Colonic mucosa (tissue), 4 donors: ENCODE results near the gene OR2V2. TPM values are rescaled to one million over a fixed set of nuclear protein-coding genes. Genes with fewer than 3 reads are reported as not detected.
"Not testable (repeated sequence)": the region's sequence is repeated elsewhere in the genome, so short reads cannot be mapped to it uniquely, and the experiment has no call there.

Experiments used
- DNase-seq: peaks from one replicate; pipeline ENCODE4 v3.0.0-alpha.2; 2020
- H3K27ac ChIP-seq: fragments of 200-600 bp; one replicate; pipeline ENCODE4 v1.8.0; 2021
- H3K27me3 ChIP-seq: fragments of 200-600 bp; one replicate; pipeline ENCODE4 v1.8.0; 2021
- H3K36me3 ChIP-seq: fragments of 200-600 bp; one replicate; pipeline ENCODE4 v1.8.0; 2021
- H3K4me1 ChIP-seq: fragments of 200-600 bp; one replicate; pipeline ENCODE4 v1.8.0; 2021; ENCODE audit warnings: mild to moderate bottlenecking
- H3K4me3 ChIP-seq: fragments of 200-600 bp; one replicate; pipeline ENCODE4 v1.8.0; 2021
- H3K9ac ChIP-seq, 2 donors: one replicate each; pipeline ENCODE4 v1.7.0; 2013; ENCODE audit warnings: control low read depth in 2 of 2, low read depth in 2 of 2, low read length in 2 of 2
- H3K9me3 ChIP-seq: fragments of 200-600 bp; one replicate; pipeline ENCODE4 v1.8.0; 2021
- intact Hi-C: fragments of 100-400 bp; cut with DNase I; formaldehyde crosslinking; loops from one replicate; pipeline ENCODE4 v1.14.1; 2022
- total RNA-seq, 2 donors: library from RNA; stranded (reverse); fragmentation: NEBNext Ultra II Directional in 1 of 2; extraction: Animal tissue kit (Norgen Biotek cat#: 25700) in 1 of 2; gene quantifications; one replicate each; pipeline ENCODE4 v1.2.1, GENCODE V29; 2021
- TF ChIP-seq, protein P1 (sequence below): fragments of 200-600 bp; IDR thresholded peaks from one replicate; pipeline ENCODE4 v1.8.0; 2022; ENCODE audit warnings: antibody characterized with exemption, mild to moderate bottlenecking
- donor health status: healthy.
- donor health status: DM: no; HTN: no; CAD: no.
- donor health status: DM: no; HTN: no; CAD: no.

Gene OR2V2, protein sequence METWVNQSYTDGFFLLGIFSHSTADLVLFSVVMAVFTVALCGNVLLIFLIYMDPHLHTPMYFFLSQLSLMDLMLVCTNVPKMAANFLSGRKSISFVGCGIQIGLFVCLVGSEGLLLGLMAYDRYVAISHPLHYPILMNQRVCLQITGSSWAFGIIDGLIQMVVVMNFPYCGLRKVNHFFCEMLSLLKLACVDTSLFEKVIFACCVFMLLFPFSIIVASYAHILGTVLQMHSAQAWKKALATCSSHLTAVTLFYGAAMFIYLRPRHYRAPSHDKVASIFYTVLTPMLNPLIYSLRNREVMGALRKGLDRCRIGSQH
- not detected for total RNA-seq

DNA sequence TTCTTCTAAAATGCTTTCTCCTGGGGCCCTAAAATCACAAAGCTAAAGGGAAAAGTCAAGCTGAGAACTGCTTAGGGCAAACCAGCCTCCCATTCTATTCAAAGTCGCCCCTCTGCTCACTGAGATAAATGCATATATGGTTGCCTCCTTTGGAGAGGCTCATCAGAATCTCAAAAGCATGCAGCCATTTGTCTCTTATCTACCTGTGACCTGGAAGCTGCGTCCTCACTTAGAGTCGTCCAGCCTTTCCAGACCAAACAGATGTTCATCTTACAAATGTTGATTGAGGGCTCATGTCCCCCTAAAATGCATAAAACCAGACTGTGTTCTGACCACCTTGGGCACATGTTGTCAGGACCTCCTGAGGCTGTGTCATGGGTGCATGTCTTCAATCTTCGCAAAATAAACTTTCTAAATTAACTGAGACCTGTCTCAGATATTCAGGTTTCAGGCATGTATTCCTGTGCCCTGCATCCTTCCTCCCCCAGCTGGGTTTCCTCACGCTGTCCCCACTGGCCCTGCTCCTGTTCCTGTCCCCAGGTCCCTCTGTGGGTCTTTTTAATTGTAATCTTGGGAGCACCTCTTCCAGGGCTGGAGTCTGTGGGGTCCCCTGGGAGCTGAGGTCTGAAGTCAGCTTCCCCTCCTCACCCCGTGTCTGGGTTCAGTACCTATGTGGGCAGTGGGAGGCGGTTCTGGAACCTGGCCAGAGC is at the start of gene OR2V2:
Gene OR2V2 (plus strand): TSS at position 660 of the 710 bp plus-strand sequence. CDS start 7,357 bp downstream, outside the sequence.
- H3K27ac ChIP-seq, DNase-seq, H3K9me3 ChIP-seq, H3K4me1 ChIP-seq, H3K36me3 ChIP-seq, H3K4me3 ChIP-seq, intact Hi-C loops, H3K9ac ChIP-seq, H3K27me3 ChIP-seq: not testable (repeated sequence)

DNA sequence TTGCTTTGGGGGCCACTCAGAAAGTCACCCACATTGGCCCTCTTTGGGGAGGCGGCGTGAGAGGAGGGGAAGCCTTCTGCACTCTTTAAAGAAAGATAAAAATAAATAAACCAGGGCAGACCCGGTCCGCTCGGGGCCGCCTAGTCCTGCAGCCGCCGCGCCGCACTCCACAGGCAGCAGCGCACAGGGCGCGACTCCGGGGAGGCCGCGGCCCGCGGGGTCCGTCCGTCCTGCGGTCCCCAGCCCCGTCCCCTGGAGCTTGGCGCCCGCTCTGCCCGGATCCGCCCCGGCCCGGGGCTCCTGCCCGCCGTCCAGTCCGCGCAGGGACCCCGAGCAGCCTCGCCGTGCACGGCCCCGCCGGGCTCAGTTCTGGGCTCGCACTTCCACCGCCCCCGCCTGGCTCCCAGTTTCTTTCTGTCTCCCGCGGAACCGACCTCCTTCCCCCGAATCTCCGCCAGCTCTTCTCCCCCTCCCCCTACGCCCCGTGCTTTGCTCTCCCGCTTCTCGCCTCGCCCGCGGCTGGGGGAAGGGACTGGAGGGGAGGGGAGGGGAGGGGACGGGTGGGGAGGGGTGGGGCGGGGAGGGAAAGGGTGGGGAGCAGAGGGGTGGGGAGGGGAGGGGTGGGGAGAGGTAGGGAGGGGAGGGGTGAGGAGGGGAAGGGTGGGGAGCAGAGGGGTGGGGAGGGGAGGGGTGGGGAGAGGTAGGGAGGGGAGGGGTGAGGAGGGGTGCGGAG is 49.5 kb upstream of the OR2V2 start:
- H3K4me1 ChIP-seq, H3K36me3 ChIP-seq, H3K9me3 ChIP-seq, H3K4me3 ChIP-seq, H3K9ac ChIP-seq, intact Hi-C loops, H3K27ac ChIP-seq, DNase-seq: not testable (repeated sequence)
- peaks cover 18% of the 10 kb centered on the region for H3K27me3 ChIP-seq

DNA sequence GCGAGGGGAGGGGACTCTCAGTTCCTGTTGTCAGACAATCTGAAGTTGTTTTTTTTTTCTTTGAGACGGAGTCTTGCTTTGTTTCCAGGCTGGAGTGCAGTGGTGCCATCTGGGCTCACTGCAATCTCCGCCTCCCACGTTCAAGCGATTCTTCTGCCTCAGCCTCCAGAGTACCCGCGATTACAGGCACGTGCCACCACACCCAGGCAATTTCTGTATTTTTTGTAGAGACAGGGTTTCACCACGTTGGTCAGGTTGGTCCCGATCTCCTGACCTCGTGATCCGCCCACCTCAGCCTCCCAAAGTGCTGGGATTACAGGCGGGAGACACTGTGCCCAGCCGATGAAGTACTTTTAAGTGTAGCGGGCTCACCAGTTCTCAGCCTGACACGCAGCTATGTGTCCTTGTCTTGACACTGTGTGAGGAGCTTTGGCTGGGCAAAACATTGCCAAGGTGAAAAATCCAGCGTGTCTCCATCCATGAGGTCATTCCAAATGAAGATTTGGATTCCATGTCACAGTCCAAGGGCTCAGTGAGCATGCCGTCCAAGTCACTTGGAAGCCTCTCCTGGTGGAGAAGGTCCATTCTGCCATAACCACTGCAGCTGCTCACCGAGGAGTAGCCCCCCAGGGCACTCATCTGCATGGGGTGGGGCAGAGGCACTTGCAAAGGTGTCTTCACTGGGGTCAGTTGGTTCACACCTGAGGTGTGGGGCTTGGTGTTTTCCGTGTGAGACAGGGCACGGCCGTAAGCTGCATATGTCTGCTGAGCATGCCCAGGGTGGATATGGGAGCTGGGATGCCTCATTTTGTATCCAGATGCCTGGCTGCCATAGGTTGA is 48.4 kb upstream of the OR2V2 start:
- H3K36me3 ChIP-seq: no peaks in the 10 kb centered on the region
- intact Hi-C loops: no loop called here
- no peaks in the 10 kb centered on the region for H3K9me3 ChIP-seq
- no peak for DNase-seq
- no peak overlapping the region for H3K4me3 ChIP-seq
- H3K4me1 ChIP-seq: no peaks in the 10 kb centered on the region
- no peak overlapping the region for H3K27ac ChIP-seq
- TF ChIP-seq, protein P1, sequence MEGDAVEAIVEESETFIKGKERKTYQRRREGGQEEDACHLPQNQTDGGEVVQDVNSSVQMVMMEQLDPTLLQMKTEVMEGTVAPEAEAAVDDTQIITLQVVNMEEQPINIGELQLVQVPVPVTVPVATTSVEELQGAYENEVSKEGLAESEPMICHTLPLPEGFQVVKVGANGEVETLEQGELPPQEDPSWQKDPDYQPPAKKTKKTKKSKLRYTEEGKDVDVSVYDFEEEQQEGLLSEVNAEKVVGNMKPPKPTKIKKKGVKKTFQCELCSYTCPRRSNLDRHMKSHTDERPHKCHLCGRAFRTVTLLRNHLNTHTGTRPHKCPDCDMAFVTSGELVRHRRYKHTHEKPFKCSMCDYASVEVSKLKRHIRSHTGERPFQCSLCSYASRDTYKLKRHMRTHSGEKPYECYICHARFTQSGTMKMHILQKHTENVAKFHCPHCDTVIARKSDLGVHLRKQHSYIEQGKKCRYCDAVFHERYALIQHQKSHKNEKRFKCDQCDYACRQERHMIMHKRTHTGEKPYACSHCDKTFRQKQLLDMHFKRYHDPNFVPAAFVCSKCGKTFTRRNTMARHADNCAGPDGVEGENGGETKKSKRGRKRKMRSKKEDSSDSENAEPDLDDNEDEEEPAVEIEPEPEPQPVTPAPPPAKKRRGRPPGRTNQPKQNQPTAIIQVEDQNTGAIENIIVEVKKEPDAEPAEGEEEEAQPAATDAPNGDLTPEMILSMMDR: no peak
- H3K27me3 ChIP-seq: peaks cover 18% of the 10 kb centered on the region
- no peak overlapping the region for H3K9ac ChIP-seq

DNA sequence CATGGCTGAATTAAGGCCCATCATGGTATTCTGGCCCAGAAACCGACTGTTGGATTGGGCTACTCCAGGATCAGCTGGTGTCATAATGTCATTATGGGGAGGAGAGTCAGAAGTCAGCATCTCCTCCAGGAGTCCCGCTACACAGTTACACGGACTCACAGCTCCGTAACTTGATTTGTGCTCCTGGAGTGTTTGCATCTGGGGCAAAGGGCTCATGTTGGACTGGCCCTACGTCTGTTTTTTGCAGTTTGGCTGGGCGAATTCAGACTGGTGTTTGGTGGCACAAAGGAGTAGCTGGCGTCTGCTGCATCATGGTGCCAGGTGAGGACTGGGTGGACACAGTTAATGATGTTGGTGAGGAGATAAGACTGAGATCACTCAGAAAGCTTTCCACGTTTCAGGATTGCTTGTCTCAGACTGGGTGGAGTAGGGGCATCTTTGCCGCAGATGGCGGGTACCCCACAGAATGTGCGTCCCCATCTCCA is 47.7 kb upstream of the OR2V2 start:
- TF ChIP-seq, protein P1: no peak
- Histone ChIP-seq H3K27ac (no peak overlapping the region), H3K9ac (no peak overlapping the region), H3K27me3 (peaks cover 18% of the 10 kb centered on the region), H3K36me3 (no peaks in the 10 kb centered on the region), H3K4me1 (no peaks in the 10 kb centered on the region), H3K4me3 (no peak overlapping the region), H3K9me3 (no peaks in the 10 kb centered on the region)
- DNase-seq: no peak
- intact Hi-C loops: no loop called here

DNA sequence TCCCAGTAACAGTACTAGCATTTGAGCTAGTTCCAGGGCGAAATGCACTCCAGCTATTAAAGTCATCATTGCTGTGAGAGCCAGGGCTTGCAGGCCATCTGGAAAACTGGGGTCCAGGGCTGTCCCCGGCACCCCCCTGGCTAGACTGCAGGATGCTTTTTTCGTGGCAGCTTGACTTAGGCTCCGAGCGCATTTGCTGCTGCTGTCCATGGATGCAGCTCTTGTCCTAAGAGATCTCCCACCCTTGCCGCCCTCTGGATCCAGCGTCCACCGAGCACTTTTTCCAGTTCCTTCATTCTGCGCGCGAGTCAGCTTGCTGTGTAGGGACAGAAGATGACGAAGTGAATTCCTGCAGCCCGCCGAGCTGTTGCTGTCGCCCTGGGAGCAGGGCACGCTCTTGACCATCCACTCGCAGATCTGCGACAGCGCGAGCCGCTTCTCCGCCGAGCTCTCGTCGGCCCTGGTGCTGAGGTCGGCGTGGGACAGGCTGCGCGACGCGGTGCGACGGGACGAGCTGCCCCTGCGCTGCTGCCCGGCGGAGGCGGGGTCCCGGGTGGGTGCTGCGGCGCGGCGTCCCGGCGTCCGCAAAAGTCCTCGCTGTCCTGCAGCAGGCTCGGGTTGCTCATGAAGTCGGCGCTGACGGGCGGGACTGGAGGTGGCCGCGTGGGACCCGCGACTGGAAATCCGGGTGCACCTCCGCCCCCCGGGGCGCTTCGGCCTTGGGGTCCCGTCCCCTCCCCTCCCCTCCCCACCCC is 47.1 kb upstream of the OR2V2 start:
- TF ChIP-seq, protein P1: no peak
- Histone ChIP-seq H3K27ac (no peak overlapping the region), H3K4me3 (no peak overlapping the region), H3K27me3 (peaks cover 18% of the 10 kb centered on the region), H3K4me1 (no peaks in the 10 kb centered on the region), H3K9me3 (no peaks in the 10 kb centered on the region), H3K9ac (no peak overlapping the region), H3K36me3 (no peaks in the 10 kb centered on the region)
- no peak for DNase-seq
- intact Hi-C loops: no loop called here

DNA sequence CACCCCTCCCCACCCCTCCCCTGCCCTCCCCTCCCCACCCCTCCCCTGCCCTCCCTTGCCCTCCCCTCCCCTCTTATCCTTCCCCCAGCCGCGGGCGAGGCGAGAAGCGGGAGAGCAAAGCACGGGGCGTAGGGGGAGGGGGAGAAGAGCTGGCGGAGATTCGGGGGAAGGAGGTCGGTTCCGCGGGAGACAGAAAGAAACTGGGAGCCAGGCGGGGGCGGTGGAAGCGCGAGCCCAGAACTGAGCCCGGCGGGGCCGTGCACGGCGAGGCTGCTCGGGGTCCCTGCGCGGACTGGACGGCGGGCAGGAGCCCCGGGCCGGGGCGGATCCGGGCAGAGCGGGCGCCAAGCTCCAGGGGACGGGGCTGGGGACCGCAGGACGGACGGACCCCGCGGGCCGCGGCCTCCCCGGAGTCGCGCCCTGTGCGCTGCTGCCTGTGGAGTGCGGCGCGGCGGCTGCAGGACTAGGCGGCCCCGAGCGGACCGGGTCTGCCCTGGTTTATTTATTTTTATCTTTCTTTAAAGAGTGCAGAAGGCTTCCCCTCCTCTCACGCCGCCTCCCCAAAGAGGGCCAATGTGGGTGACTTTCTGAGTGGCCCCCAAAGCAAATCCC is 46.2 kb upstream of the OR2V2 start:
- H3K4me1 ChIP-seq, H3K36me3 ChIP-seq, H3K4me3 ChIP-seq, intact Hi-C loops, H3K9me3 ChIP-seq, H3K9ac ChIP-seq, DNase-seq, H3K27ac ChIP-seq: not testable (repeated sequence)
- H3K27me3 ChIP-seq: peaks cover 18% of the 10 kb centered on the region

DNA sequence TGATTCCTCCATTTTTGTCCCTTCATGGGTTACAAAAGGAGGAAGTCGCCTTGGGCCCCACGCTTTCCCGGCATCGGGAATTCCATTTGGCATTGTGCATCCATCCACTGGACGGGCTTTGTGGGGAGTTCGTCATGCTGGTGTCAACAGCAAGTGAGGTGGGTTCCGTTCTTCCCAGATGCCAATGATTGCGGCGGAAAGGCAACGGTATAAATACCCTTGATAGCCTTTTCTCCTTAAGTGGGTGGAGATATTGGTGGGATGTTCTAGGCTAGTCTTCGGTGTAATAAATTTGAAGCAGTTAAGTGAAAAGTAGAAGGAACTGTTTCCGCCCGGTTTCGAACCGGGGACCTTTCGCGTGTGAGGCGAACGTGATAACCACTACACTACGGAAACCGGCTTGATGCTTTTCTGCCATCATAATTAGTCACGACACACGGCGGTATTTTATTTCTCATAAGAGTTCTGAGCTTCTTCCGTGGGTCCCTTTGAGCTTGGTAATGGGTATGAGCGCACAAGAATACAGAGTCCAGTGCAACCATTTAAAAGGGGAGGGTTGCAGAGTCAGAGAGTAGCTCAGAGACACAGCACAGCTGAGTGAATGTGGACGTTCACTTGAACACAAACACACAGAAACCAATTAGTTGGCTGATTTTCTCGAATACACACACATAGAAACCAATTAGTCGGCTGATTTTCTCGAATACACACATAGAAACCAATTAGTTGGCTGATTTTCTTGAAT is 45.3 kb upstream of the OR2V2 start:
- DNase-seq, H3K9ac ChIP-seq, H3K4me1 ChIP-seq, H3K4me3 ChIP-seq, H3K9me3 ChIP-seq, H3K27ac ChIP-seq, H3K36me3 ChIP-seq, intact Hi-C loops: not testable (repeated sequence)
- H3K27me3 ChIP-seq: peaks cover 18% of the 10 kb centered on the region

DNA sequence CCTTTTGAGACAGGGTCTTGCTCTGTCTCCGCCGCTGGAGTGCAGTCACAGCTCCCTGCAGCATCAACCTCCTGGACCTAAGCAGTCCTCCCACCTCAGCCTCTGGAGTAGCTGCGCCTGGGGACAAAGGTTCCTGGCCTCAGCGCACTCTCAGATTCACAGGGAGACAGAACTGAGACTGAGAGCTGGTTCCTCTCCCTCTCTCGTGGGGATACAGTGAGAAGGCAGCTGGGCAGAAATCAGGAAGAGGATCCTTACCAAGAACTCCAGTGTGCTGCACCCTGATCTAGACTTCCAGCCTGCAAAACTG is 43.2 kb upstream of the OR2V2 start:
- H3K27me3 ChIP-seq: peaks cover 13% of the 10 kb centered on the region
- H3K4me3 ChIP-seq, H3K9ac ChIP-seq, DNase-seq, intact Hi-C loops, H3K4me1 ChIP-seq, H3K36me3 ChIP-seq, H3K9me3 ChIP-seq, H3K27ac ChIP-seq: not testable (repeated sequence)
